ENCODE measurements around the gene WFIKKN1. TPM values are rescaled to one million over a fixed set of nuclear protein-coding genes. Genes with fewer than 3 reads are reported as not detected.
A peak's percentile ranks its signal among the peaks of the same experiment; 100 is the strongest.

WFIKKN1 gene
- total RNA-seq, 2 donors from 2014 or later, result 0.52 to 0.71 TPM

DNA sequence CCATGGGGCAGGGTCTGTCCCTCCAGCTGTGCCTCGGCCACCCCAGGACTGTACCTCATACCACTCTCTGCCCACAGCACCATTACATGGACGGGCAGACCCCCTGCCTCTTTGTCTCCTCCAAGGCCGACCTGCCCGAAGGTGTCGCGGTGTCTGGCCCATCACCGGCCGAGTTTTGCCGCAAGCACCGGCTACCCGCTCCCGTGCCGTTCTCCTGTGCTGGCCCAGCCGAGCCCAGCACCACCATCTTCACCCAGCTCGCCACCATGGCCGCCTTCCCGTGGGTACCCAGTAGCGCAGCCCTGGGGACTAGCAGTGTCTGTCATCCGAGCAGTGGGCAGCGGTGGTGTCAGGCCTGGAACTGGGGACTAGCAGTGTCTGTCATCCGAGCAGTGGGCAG, 42.1 kb downstream of the WFIKKN1 start:
- Histone ChIP-seq H3K27ac (no peak overlapping the region), H3K4me3 (no peak overlapping the region), H3K4me1 (peaks cover 0 to 39% of the 10 kb centered on the region in 2 donors), H3K27me3 (no peaks in the 10 kb centered on the region), H3K9me3 (no peaks in the 10 kb centered on the region), H3K36me3 (peaks cover 44% of the 10 kb centered on the region)
- no peak for DNase-seq (ENCODE audit: low spot score)
- TF ChIP-seq, protein P1, sequence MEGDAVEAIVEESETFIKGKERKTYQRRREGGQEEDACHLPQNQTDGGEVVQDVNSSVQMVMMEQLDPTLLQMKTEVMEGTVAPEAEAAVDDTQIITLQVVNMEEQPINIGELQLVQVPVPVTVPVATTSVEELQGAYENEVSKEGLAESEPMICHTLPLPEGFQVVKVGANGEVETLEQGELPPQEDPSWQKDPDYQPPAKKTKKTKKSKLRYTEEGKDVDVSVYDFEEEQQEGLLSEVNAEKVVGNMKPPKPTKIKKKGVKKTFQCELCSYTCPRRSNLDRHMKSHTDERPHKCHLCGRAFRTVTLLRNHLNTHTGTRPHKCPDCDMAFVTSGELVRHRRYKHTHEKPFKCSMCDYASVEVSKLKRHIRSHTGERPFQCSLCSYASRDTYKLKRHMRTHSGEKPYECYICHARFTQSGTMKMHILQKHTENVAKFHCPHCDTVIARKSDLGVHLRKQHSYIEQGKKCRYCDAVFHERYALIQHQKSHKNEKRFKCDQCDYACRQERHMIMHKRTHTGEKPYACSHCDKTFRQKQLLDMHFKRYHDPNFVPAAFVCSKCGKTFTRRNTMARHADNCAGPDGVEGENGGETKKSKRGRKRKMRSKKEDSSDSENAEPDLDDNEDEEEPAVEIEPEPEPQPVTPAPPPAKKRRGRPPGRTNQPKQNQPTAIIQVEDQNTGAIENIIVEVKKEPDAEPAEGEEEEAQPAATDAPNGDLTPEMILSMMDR (IDR thresholded peaks at IDR 0.05), result no peak

DNA sequence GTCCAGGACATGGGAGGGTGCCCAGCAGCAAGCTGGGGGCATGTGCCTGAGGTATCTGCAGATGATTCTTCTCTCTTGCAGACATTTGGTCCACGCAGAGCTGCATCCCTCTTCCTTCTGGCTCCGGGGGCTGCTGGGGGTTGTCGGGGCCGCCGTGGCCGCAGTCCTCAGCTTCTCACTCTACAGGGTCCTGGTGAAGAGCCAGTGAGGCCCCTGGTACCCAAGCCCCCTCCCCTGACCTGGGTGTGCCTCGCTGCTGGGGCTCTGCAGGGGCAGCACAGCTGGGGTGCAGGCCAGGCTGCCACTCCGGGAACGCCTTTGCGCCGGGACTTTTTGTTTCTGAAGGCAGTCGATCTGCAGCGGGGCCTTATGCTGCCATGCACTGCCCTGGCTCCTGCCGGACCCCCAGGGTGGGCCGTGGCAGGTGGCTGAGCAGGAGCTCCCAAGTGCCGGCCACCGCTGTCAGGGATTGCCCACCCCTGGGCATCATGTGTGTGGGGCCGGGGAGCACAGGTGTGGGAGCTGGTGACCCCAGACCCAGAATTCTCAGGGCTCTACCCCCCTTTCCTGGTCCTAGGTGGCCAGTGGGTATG, 42.7 kb downstream of the WFIKKN1 start:
- H3K27ac ChIP-seq, result no peak overlapping the region
- TF ChIP-seq, protein P1 (IDR thresholded peaks at IDR 0.05), result no peak
- no peaks in the 10 kb centered on the region for H3K9me3 ChIP-seq
- peaks cover 0 to 35% of the 10 kb centered on the region in 2 donors for H3K4me1 ChIP-seq
- DNase-seq (ENCODE audit: low spot score), result no peak
- no peaks in the 10 kb centered on the region for H3K27me3 ChIP-seq
- H3K36me3 ChIP-seq, result peaks cover 44% of the 10 kb centered on the region
- no peak overlapping the region for H3K4me3 ChIP-seq

DNA sequence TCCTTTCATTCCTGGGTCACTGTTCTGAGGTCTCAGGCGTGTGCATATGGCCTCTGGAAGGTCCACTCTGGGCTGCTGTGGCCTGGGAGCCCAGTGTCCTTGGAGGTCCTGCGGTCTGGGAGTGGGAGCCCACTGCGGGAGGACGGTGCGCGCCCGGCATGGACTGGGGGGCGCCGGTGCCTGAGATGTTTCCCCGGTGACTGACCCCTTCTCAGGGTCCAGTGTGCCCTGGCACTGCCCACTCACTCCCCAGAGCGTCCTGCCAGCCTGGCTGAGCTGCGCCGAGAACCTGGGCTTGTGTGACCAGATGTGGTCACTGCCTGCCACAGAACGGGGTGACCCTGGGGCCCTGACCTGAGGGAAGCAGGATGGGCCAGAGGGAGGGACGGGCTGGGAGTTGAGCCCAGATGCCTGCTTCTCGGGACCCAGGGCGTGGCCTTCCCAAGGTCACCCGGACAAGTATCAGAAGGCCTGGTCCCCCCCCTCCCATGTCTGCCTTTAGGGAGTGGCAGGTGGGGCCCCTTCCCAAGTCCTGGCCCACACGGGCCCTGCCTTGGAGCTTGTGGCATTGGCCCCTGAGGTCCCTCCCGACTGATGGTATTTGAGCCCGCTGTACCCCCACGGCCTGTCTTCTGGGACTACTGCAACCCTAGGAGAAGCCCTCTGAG, 43.6 kb downstream of the WFIKKN1 start:
- Histone ChIP-seq H3K27ac (peak overlapping the region; percentile 23 to 47), H3K9me3 (no peaks in the 10 kb centered on the region), H3K27me3 (no peaks in the 10 kb centered on the region), H3K4me3 (no peak overlapping the region), H3K36me3 (peaks cover 44% of the 10 kb centered on the region), H3K4me1 (peaks cover 0 to 31% of the 10 kb centered on the region in 2 donors)
- TF ChIP-seq, protein P1 (IDR thresholded peaks at IDR 0.05), result no peak
- DNase-seq (ENCODE audit: low spot score), result no peak

DNA sequence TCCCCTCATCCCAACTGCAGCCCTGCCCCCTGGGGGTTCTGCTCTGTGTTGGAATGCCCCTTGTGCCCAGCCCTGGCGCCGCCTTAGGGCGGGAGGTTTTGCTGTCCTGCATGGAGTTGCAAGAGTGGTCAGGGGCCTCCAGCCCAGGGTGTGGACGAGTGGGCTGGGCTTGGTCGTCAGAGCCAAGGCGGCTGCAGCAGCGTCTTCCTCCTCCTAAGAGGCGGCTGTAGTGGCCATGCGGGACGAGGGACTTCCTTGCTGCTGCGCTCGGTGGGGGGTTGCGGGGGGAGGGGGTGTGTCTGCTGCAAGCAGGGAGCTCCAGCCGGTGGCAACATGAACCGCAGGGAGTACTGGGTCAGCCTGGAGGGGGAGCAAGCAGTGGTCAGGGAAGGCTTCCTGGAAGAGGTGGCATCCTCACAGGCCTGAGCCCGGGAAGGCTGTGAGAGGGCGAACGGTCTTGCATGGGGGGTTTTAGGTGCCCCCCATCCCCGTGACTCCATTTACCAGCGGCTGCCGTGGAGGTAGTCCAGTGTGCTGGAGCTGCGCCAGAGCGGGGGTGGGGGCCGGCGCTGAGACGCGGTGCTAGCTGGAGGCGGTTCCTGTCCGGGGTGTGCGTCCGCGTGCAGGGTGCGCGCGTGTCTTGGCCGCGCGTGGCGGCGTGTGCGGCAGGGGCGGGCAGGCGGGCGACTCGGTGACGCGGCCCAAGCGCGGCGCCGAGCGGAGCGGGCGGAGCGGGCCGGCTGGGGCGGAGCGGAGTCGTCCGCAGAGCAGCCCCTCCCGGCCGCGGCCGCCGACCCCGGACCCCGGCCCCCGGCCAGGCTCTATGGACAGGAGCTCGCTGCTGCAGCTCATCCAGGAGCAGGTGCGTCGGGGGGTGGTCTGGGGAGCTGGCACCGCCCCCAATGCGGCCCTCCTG, 44.4 kb downstream of the WFIKKN1 start, which contains the start of gene RHBDL1:
Gene RHBDL1 (plus strand): TSS at position 704 of the 916 bp plus-strand sequence. CDS start 120 bp downstream, at position 824.
- Histone ChIP-seq H3K36me3 (peaks cover 35% of the 10 kb centered on the region), H3K4me1 (peaks cover 0 to 31% of the 10 kb centered on the region in 2 donors), H3K27me3 (no peaks in the 10 kb centered on the region), H3K27ac (peak within 1 kb of the TSS; percentile 23 to 53), H3K9me3 (no peaks in the 10 kb centered on the region), H3K4me3 (peak within 1 kb of the TSS; percentile 32 to 50)
- TF ChIP-seq, protein P1 (IDR thresholded peaks at IDR 0.05), result no peak
- DNase-seq (ENCODE audit: low spot score), result no peak

DNA sequence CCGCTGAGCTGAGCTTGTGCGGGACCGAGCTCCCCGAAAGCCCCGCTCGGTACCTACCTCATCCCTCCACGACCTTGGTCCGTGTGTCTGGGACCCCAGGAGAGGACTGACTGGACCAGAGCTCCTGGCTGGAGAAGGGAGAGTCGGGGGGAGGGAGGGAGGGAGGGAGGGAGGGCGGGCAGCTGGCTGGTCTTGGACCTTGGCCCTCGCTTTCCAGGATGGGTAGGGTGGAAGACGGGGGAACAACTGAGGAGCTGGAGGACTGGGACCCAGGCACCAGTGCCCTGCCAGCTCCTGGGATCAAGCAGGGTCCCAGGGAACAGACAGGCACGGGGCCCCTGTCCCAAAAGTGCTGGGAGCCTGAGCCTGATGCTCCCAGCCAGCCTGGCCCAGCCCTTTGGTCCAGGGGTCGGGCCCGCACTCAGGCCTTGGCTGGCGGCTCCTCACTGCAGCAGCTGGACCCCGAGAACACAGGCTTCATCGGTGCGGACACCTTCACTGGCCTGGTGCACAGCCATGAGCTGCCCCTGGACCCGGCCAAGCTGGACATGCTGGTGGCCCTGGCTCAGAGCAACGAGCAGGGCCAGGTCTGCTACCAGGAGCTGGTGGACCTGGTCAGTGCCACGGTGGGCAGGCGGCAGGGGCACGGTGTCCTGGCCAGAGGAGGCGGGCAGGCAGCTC, 45.2 kb downstream of the WFIKKN1 start:
- H3K4me1 ChIP-seq, result peaks cover 0 to 35% of the 10 kb centered on the region in 2 donors
- H3K9me3 ChIP-seq, result no peaks in the 10 kb centered on the region
- TF ChIP-seq, protein P1 (IDR thresholded peaks at IDR 0.05), result no peak
- H3K36me3 ChIP-seq, result peaks cover 27% of the 10 kb centered on the region
- peak overlapping the region; percentile 32 to 50 for H3K4me3 ChIP-seq
- DNase-seq (ENCODE audit: low spot score), result no peak
- no peaks in the 10 kb centered on the region for H3K27me3 ChIP-seq
- H3K27ac ChIP-seq, result peak overlapping the region in 1 of 2 donors; percentile 53
